GM23338 (cell line): ENCODE measurements around the gene POLR2H. TPM values are rescaled to one million over a fixed set of nuclear protein-coding genes. Genes with fewer than 3 reads are reported as not detected.

ENCODE experiments used
- ATAC-seq: fragments of 200-7000 bp; cut with Tn5 transposase; 3 replicates; pipeline ENCODE4 v1.9.1; 2020
- DNase-seq: peaks from one replicate; pipeline ENCODE4 v3.0.0-alpha.2; 2015; ENCODE audit warnings: low spot score
- H2AFZ ChIP-seq: fragments of 200-600 bp; sonication (generic); 2 replicates; pipeline ENCODE4 v1.8.0; 2016; ENCODE audit warnings: antibody characterized with exemption, mild to moderate bottlenecking, moderate library complexity
- H3F3A ChIP-seq: fragments of 200-600 bp; sonication (generic); replicated peaks from 2 replicates; pipeline ENCODE4 v1.8.0; 2017; ENCODE audit warnings: antibody characterized with exemption, mixed run types, low read depth
- H3K27ac ChIP-seq: fragments of 200-600 bp; sonication (generic); 2 replicates; pipeline ENCODE4 v1.6.1; 2016; ENCODE audit warnings: low read depth
- H3K27me3 ChIP-seq: fragments of 200-600 bp; sonication (generic); 2 replicates; pipeline ENCODE4 v1.8.0; 2016; ENCODE audit warnings: mild to moderate bottlenecking, mixed run types, moderate library complexity; ENCODE audit not compliant: insufficient read depth
- H3K36me3 ChIP-seq: fragments of 200-600 bp; sonication (generic); 2 replicates; pipeline ENCODE4 v1.8.0; 2016; ENCODE audit warnings: mild to moderate bottlenecking; ENCODE audit not compliant: insufficient read depth
- H3K4me1 ChIP-seq: fragments of 200-600 bp; sonication (generic); 2 replicates; pipeline ENCODE4 v1.8.0; 2016; ENCODE audit warnings: mild to moderate bottlenecking, moderate library complexity; ENCODE audit not compliant: insufficient read depth
- H3K4me2 ChIP-seq: fragments of 200-600 bp; sonication (generic); 2 replicates; pipeline ENCODE4 v1.7.1; 2017; ENCODE audit warnings: mixed run types
- H3K4me3 ChIP-seq: fragments of 200-600 bp; sonication (generic); 2 replicates; pipeline ENCODE4 v1.6.1; 2016; ENCODE audit warnings: mixed run types
- H3K79me2 ChIP-seq: fragments of 200-600 bp; sonication (generic); replicated peaks from 2 replicates; pipeline ENCODE4 v1.8.0; 2017; ENCODE audit warnings: mild to moderate bottlenecking; ENCODE audit not compliant: insufficient read depth
- H3K9me2 ChIP-seq: fragments of 200-600 bp; sonication (generic); 2 replicates; pipeline ENCODE4 v1.8.0; 2017; ENCODE audit not compliant: insufficient read depth
- H4K20me1 ChIP-seq: fragments of 200-600 bp; sonication (generic); replicated peaks from 2 replicates; pipeline ENCODE4 v1.8.0; 2017; ENCODE audit warnings: mild to moderate bottlenecking; ENCODE audit not compliant: insufficient read depth
- H3K27ac Mint-ChIP-seq: 2 replicates; pipeline ENCODE4 v1.8.0; 2020; ENCODE audit warnings: inconsistent platforms, mild to moderate bottlenecking, moderate library complexity, mixed read lengths
- H3K27me3 Mint-ChIP-seq: 3 replicates; pipeline ENCODE4 v1.8.0; 2022; ENCODE audit warnings: low read depth, mild to moderate bottlenecking, moderate library complexity, mixed read lengths, inconsistent platforms; ENCODE audit not compliant: insufficient read depth, poor library complexity
- H3K36me3 Mint-ChIP-seq: 3 replicates; pipeline ENCODE4 v1.8.0; 2021; ENCODE audit warnings: low read depth, mild to moderate bottlenecking, inconsistent platforms, moderate library complexity, mixed read lengths
- H3K4me1 Mint-ChIP-seq: 3 replicates; pipeline ENCODE4 v1.8.0; 2020; ENCODE audit warnings: mild to moderate bottlenecking, inconsistent platforms, mixed read lengths
- H3K4me3 Mint-ChIP-seq: 3 replicates; pipeline ENCODE4 v1.8.0; 2021; ENCODE audit warnings: moderate library complexity, mild to moderate bottlenecking, inconsistent platforms, mixed read lengths
- H3K9me3 Mint-ChIP-seq: 3 replicates; pipeline ENCODE4 v1.8.0; 2020; ENCODE audit warnings: moderate library complexity, mild to moderate bottlenecking, inconsistent platforms, mixed read lengths
- CREB1 ChIP-seq: fragments of 250-450 bp; sonication (Bioruptor Pico); IDR thresholded peaks from 2 replicates; pipeline ENCODE4 v1.5.0; 2020; ENCODE audit warnings: low read depth, mild to moderate bottlenecking, moderate library complexity
- EZH2 ChIP-seq: fragments of 200-600 bp; sonication (generic); IDR thresholded peaks from one replicate; pipeline ENCODE4 v1.8.0; 2017; ENCODE audit warnings: antibody characterized with exemption, mild to moderate bottlenecking, low read depth; ENCODE audit not compliant: unreplicated experiment
- JUNB ChIP-seq: IDR thresholded peaks from one replicate; pipeline ENCODE4 v1.6.1; 2016; ENCODE audit warnings: antibody characterized with exemption; ENCODE audit not compliant: unreplicated experiment
- NANOG ChIP-seq: IDR thresholded peaks from 2 replicates; pipeline ENCODE4 v1.6.1; 2016; ENCODE audit warnings: antibody characterized with exemption, borderline replicate concordance
- POLR2AphosphoS5 ChIP-seq: IDR thresholded peaks from 2 replicates; pipeline ENCODE4 v1.6.1; 2016; ENCODE audit warnings: antibody characterized with exemption, low read depth
- ZNF114 ChIP-seq: fragments of 250-450 bp; sonication (Bioruptor Pico); IDR thresholded peaks from 2 replicates; pipeline ENCODE4 v1.5.0; 2020; ENCODE audit warnings: mild to moderate bottlenecking, moderate library complexity
- ZNF331 ChIP-seq: fragments of 250-450 bp; sonication (Bioruptor Pico); IDR thresholded peaks from 2 replicates; pipeline ENCODE4 v1.5.0; 2020; ENCODE audit warnings: low read depth, mild to moderate bottlenecking, moderate library complexity
- polyA plus RNA-seq: library from polyadenylated mRNA; unstranded; fragments of >200 nt; fragmentation: Nextera tagmentation; extraction: Ambion mirVana; gene quantifications from 2 replicates; pipeline ENCODE4 v1.2.1, GENCODE V29; 2016
- total RNA-seq: library from RNA; depleted of rRNA; stranded (reverse); fragments of >200 nt; shearing (Covaris generic); gene quantifications from 2 replicates; pipeline ENCODE4 v1.2.3, GENCODE V29; 2014
- TF ChIP-seq, protein P1 (sequence below): IDR thresholded peaks from one replicate; pipeline ENCODE4 v1.6.1; 2018; ENCODE audit warnings: antibody characterized with exemption; ENCODE audit not compliant: unreplicated experiment
- TF ChIP-seq, protein P2 (sequence below): fragments of 250-450 bp; sonication (Bioruptor Pico); IDR thresholded peaks from 2 replicates; pipeline ENCODE4 v1.5.0; 2020; ENCODE audit warnings: mild to moderate bottlenecking, moderate library complexity
- TF ChIP-seq, protein P3 (sequence below): IDR thresholded peaks from 2 replicates; pipeline ENCODE4 v1.6.1; 2016; ENCODE audit warnings: antibody characterized with exemption

The POLR2H gene
- total and polyA plus RNA-seq, 2 experiments from 2014 or later = 190 to 199 TPM

DNA sequence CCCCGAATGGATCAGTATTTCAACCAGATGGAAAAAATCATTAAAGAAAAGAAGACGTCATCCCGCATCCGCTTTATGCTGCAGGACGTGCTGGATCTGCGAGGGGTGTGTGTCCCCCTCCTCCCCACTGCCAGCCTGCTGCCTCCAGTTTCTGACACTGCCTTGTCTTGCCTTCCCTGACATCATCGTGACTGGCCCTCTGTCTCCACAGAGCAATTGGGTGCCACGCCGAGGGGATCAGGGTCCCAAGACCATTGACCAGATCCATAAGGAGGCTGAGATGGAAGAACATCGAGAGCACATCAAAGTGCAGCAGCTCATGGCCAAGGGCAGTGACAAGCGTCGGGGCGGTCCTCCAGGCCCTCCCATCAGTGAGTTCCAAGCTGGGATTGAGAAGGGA is 36.2 kb upstream of the POLR2H start (continued):
- TF ChIP-seq, protein P1, sequence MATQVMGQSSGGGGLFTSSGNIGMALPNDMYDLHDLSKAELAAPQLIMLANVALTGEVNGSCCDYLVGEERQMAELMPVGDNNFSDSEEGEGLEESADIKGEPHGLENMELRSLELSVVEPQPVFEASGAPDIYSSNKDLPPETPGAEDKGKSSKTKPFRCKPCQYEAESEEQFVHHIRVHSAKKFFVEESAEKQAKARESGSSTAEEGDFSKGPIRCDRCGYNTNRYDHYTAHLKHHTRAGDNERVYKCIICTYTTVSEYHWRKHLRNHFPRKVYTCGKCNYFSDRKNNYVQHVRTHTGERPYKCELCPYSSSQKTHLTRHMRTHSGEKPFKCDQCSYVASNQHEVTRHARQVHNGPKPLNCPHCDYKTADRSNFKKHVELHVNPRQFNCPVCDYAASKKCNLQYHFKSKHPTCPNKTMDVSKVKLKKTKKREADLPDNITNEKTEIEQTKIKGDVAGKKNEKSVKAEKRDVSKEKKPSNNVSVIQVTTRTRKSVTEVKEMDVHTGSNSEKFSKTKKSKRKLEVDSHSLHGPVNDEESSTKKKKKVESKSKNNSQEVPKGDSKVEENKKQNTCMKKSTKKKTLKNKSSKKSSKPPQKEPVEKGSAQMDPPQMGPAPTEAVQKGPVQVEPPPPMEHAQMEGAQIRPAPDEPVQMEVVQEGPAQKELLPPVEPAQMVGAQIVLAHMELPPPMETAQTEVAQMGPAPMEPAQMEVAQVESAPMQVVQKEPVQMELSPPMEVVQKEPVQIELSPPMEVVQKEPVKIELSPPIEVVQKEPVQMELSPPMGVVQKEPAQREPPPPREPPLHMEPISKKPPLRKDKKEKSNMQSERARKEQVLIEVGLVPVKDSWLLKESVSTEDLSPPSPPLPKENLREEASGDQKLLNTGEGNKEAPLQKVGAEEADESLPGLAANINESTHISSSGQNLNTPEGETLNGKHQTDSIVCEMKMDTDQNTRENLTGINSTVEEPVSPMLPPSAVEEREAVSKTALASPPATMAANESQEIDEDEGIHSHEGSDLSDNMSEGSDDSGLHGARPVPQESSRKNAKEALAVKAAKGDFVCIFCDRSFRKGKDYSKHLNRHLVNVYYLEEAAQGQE = no peak

DNA sequence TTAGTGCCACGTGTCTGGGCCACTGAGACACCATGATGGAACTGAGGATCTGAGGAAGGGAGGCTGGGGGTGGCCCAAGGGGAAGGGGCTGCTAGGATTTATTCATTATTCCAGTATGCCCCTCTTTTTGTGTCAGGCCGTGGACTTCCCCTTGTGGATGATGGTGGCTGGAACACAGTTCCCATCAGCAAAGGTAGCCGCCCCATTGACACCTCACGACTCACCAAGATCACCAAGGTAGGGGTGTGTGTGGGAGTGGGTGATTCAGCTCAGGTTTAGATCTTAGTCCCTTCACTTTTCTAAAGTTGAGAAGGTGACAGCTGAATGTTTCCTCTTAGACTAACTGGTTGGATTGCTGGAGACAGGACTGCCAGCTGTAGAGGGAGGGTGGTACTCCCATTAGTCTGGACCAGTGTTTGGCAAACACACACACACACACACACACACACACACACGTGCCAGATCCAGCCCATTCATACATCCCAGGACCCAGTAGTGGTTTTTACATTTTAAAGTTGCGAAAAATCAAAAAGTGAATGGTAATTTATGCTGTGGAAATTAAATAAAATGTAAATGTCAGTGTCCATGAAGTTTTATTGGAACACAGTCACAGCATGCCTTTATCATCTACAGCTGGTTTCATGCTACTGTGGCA is 35.7 kb upstream of the POLR2H start:
- Mint-ChIP-seq H3K36me3 (peaks cover 100% of the 10 kb centered on the region), H3K27me3 (peaks cover 22% of the 10 kb centered on the region), H3K4me1 (no peaks in the 10 kb centered on the region), H3K9me3 (no peaks in the 10 kb centered on the region), H3K4me3 (no peak overlapping the region), H3K27ac (no peak overlapping the region)
- no peaks in the 10 kb centered on the region for H3K9me2 ChIP-seq
- peaks cover 91% of the 10 kb centered on the region for H3K36me3 ChIP-seq
- H3K27me3 ChIP-seq = no peaks in the 10 kb centered on the region
- H2AFZ ChIP-seq = no peak overlapping the region
- no peak for DNase-seq
- H3K27ac ChIP-seq = no peak overlapping the region
- no peak for ATAC-seq
- H4K20me1 ChIP-seq = peaks cover 58% of the 10 kb centered on the region
- peaks cover 62% of the 10 kb centered on the region for H3K79me2 ChIP-seq
- H3K4me2 ChIP-seq = no peak overlapping the region
- no peaks in the 10 kb centered on the region for H3K4me1 ChIP-seq
- peaks cover 26% of the 10 kb centered on the region for H3F3A ChIP-seq
- H3K4me3 ChIP-seq = no peak overlapping the region
- TF ChIP-seq JUNB (no peak), NANOG (no peak), CREB1 (CRISPR knock-in tag) (no peak), ZNF331 (CRISPR knock-in tag) (no peak), POLR2AphosphoS5 (no peak), ZNF114 (CRISPR knock-in tag) (no peak), EZH2 (no peak)
- TF ChIP-seq, protein P1 = no peak
- TF ChIP-seq, protein P2, sequence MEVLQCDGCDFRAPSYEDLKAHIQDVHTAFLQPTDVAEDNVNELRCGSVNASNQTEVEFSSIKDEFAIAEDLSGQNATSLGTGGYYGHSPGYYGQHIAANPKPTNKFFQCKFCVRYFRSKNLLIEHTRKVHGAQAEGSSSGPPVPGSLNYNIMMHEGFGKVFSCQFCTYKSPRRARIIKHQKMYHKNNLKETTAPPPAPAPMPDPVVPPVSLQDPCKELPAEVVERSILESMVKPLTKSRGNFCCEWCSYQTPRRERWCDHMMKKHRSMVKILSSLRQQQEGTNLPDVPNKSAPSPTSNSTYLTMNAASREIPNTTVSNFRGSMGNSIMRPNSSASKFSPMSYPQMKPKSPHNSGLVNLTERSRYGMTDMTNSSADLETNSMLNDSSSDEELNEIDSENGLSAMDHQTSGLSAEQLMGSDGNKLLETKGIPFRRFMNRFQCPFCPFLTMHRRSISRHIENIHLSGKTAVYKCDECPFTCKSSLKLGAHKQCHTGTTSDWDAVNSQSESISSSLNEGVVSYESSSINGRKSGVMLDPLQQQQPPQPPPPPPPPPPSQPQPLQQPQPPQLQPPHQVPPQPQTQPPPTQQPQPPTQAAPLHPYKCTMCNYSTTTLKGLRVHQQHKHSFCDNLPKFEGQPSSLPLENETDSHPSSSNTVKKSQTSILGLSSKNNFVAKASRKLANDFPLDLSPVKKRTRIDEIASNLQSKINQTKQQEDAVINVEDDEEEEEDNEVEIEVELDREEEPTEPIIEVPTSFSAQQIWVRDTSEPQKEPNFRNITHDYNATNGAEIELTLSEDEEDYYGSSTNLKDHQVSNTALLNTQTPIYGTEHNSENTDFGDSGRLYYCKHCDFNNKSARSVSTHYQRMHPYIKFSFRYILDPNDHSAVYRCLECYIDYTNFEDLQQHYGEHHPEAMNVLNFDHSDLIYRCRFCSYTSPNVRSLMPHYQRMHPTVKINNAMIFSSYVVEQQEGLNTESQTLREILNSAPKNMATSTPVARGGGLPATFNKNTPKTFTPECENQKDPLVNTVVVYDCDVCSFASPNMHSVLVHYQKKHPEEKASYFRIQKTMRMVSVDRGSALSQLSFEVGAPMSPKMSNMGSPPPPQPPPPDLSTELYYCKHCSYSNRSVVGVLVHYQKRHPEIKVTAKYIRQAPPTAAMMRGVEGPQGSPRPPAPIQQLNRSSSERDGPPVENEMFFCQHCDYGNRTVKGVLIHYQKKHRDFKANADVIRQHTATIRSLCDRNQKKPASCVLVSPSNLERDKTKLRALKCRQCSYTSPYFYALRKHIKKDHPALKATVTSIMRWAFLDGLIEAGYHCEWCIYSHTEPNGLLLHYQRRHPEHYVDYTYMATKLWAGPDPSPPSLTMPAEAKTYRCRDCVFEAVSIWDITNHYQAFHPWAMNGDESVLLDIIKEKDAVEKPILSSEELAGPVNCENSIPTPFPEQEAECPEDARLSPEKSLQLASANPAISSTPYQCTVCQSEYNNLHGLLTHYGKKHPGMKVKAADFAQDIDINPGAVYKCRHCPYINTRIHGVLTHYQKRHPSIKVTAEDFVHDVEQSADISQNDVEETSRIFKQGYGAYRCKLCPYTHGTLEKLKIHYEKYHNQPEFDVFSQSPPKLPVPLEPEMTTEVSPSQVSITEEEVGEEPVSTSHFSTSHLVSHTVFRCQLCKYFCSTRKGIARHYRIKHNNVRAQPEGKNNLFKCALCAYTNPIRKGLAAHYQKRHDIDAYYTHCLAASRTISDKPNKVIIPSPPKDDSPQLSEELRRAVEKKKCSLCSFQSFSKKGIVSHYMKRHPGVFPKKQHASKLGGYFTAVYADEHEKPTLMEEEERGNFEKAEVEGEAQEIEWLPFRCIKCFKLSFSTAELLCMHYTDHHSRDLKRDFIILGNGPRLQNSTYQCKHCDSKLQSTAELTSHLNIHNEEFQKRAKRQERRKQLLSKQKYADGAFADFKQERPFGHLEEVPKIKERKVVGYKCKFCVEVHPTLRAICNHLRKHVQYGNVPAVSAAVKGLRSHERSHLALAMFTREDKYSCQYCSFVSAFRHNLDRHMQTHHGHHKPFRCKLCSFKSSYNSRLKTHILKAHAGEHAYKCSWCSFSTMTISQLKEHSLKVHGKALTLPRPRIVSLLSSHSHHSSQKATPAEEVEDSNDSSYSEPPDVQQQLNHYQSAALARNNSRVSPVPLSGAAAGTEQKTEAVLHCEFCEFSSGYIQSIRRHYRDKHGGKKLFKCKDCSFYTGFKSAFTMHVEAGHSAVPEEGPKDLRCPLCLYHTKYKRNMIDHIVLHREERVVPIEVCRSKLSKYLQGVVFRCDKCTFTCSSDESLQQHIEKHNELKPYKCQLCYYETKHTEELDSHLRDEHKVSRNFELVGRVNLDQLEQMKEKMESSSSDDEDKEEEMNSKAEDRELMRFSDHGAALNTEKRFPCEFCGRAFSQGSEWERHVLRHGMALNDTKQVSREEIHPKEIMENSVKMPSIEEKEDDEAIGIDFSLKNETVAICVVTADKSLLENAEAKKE (CRISPR knock-in tag) = no peak
- TF ChIP-seq, protein P3, sequence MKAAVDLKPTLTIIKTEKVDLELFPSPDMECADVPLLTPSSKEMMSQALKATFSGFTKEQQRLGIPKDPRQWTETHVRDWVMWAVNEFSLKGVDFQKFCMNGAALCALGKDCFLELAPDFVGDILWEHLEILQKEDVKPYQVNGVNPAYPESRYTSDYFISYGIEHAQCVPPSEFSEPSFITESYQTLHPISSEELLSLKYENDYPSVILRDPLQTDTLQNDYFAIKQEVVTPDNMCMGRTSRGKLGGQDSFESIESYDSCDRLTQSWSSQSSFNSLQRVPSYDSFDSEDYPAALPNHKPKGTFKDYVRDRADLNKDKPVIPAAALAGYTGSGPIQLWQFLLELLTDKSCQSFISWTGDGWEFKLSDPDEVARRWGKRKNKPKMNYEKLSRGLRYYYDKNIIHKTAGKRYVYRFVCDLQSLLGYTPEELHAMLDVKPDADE = no peak
